CD4-positive, CD25-positive, alpha-beta regulatory T cell (primary cell): ENCODE results near the gene ADAMTSL3. TPM values are rescaled to one million over a fixed set of nuclear protein-coding genes. Genes with fewer than 3 reads are reported as not detected.
"Not testable (repeated sequence)": the region's sequence is repeated elsewhere in the genome, so short reads cannot be mapped to it uniquely, and the experiment has no call there.

ENCODE experiments used
- ATAC-seq, 2 donors: fragments of 150-1000 bp; cut with Tn5 transposase; one replicate each; pipeline ENCODE4 v1.10.0; 2021; ENCODE audit warnings: low read depth in 2 of 2, moderate number of reproducible peaks in 2 of 2, moderate library complexity in 1 of 2
- DNase-seq, 3 donors: peaks; one replicate each; pipeline versions ENCODE4 v3.0.0 to v3.0.0-alpha.2; 2012 to 2022; ENCODE audit warnings: mixed read lengths in 1 of 3
- H3K27ac ChIP-seq: one replicate; pipeline ENCODE4 v1.7.0; 2013; ENCODE audit warnings: mild to moderate bottlenecking, low read length; ENCODE audit not compliant: insufficient read depth, poor library complexity, severe bottlenecking
- H3K27me3 ChIP-seq: one replicate; pipeline ENCODE4 v1.7.0; 2013; ENCODE audit warnings: low read length; ENCODE audit not compliant: control insufficient read depth, insufficient read depth
- H3K36me3 ChIP-seq: one replicate; pipeline ENCODE4 v1.7.0; 2013; ENCODE audit warnings: mild to moderate bottlenecking, low read length, moderate library complexity; ENCODE audit not compliant: control insufficient read depth, insufficient read depth
- H3K4me1 ChIP-seq: 2 replicates; pipeline ENCODE4 v1.7.0; 2013; ENCODE audit warnings: mild to moderate bottlenecking, low read length; ENCODE audit not compliant: insufficient read depth, control insufficient read depth, poor library complexity, severe bottlenecking
- H3K4me3 ChIP-seq: one replicate; pipeline ENCODE4 v1.7.0; 2013; ENCODE audit warnings: low read depth, mild to moderate bottlenecking, low read length, moderate library complexity
- H3K9me3 ChIP-seq, 2 experiments: 1 replicate in 1 of 2; 2 replicates in 1 of 2; pipeline ENCODE4 v1.7.0; 2013; ENCODE audit warnings: low read length in 2 of 2, mild to moderate bottlenecking in 1 of 2, moderate library complexity in 1 of 2; ENCODE audit not compliant: control insufficient read depth in 2 of 2
- H3K27ac Mint-ChIP-seq, 3 donors: one replicate each; pipeline ENCODE4 v1.8.0; 2020 to 2022; ENCODE audit warnings: mild to moderate bottlenecking in 3 of 3, mixed read lengths in 3 of 3, moderate library complexity in 2 of 3
- H3K27me3 Mint-ChIP-seq: one replicate; pipeline ENCODE4 v1.8.0; 2022; ENCODE audit warnings: mild to moderate bottlenecking, mixed read lengths
- H3K36me3 Mint-ChIP-seq: one replicate; pipeline ENCODE4 v1.8.0; 2020; ENCODE audit warnings: mixed read lengths
- H3K4me1 Mint-ChIP-seq, 4 donors: one replicate each; pipeline ENCODE4 v1.8.0; 2020 to 2022; ENCODE audit warnings: mixed read lengths in 4 of 4, mild to moderate bottlenecking in 1 of 4
- H3K4me3 Mint-ChIP-seq, 4 donors: one replicate each; pipeline ENCODE4 v1.8.0; 2020 to 2022; ENCODE audit warnings: mild to moderate bottlenecking in 4 of 4, mixed read lengths in 4 of 4, moderate library complexity in 3 of 4
- H3K9me3 Mint-ChIP-seq, 7 donors: one replicate each; pipeline ENCODE4 v1.8.0; 2020 to 2022; ENCODE audit warnings: mixed read lengths in 7 of 7, mild to moderate bottlenecking in 3 of 7, moderate library complexity in 2 of 7
- polyA plus RNA-seq, 4 donors: library from polyadenylated mRNA; unstranded; fragments of 300-500 nt; fragmentation: Illumina TruSeq; gene quantifications; one replicate each; pipeline ENCODE4 v1.2.3, GENCODE V29; 2021
- total RNA-seq: library from RNA; stranded (reverse); gene quantifications from one replicate; pipeline ENCODE4 v1.2.3, GENCODE V29; 2022

ADAMTSL3 gene
- total and polyA plus RNA-seq, 5 donors from 2014 or later = not detected

GRCh38 chr15:84081391-84082168 is 427.7 kb downstream of the ADAMTSL3 start:
- peaks cover 7% of the 10 kb centered on the region for H3K4me1 ChIP-seq
- Mint-ChIP-seq H3K4me3 (peak overlapping the region in 1 of 4 donors; percentile 68), H3K4me1 (peaks cover 0 to 14% (median 9%) of the 10 kb centered on the region in 4 donors), H3K27me3 (peaks cover 47% of the 10 kb centered on the region), H3K27ac (no peak overlapping the region), H3K9me3 (peaks cover 0 to 3% (median 0%) of the 10 kb centered on the region in 7 donors), H3K36me3 (no peaks in the 10 kb centered on the region)
- peaks cover 20% of the 10 kb centered on the region for H3K27me3 ChIP-seq
- DNase-seq (no peak), ATAC-seq (no peak)
- H3K27ac ChIP-seq = no peak overlapping the region
- no peaks in the 10 kb centered on the region for H3K36me3 ChIP-seq
- H3K9me3 ChIP-seq = no peaks in the 10 kb centered on the region
- H3K4me3 ChIP-seq = no peak overlapping the region

GRCh38 chr15:84082739-84083138 is 428.8 kb downstream of the ADAMTSL3 start:
- H3K4me3 ChIP-seq = no peak overlapping the region
- DNase-seq = no peak
- H3K4me1 ChIP-seq = peaks cover 7% of the 10 kb centered on the region
- Mint-ChIP-seq H3K9me3 (peaks cover 0 to 3% (median 0%) of the 10 kb centered on the region in 7 donors), H3K27ac (no peak overlapping the region), H3K4me3 (no peak overlapping the region), H3K36me3 (no peaks in the 10 kb centered on the region), H3K4me1 (peaks cover 0 to 14% (median 9%) of the 10 kb centered on the region in 4 donors), H3K27me3 (peaks cover 40% of the 10 kb centered on the region)
- peaks cover 20% of the 10 kb centered on the region for H3K27me3 ChIP-seq
- no peaks in the 10 kb centered on the region for H3K9me3 ChIP-seq
- H3K36me3 ChIP-seq = no peaks in the 10 kb centered on the region
- no peak overlapping the region for H3K27ac ChIP-seq
- no peak for ATAC-seq

GRCh38 chr15:84086071-84086470 is 432.1 kb downstream of the ADAMTSL3 start:
- H3K36me3 ChIP-seq, H3K4me3 Mint-ChIP-seq, DNase-seq, H3K4me1 ChIP-seq, H3K4me3 ChIP-seq, H3K4me1 Mint-ChIP-seq, H3K9me3 ChIP-seq, H3K27ac Mint-ChIP-seq, H3K9me3 Mint-ChIP-seq, ATAC-seq, H3K27ac ChIP-seq, H3K36me3 Mint-ChIP-seq: not testable (repeated sequence)
- peaks cover 18% of the 10 kb centered on the region for H3K27me3 Mint-ChIP-seq
- H3K27me3 ChIP-seq = peaks cover 14% of the 10 kb centered on the region

Other genes with a start within 250 kb of the ADAMTSL3 start
- gene SH3GL3, start 206.8 kb upstream of the ADAMTSL3 start, total RNA-seq = not detected
- gene SH3GL3, start 206.8 kb upstream of the ADAMTSL3 start, polyA plus RNA-seq = not detected